SH-SY5Y (cell line): ENCODE data around the gene BCR.
A peak's percentile ranks its signal among the peaks of the same experiment; 100 is the strongest.

ENCODE experiments used
- GATA2 ChIP-seq: IDR thresholded peaks from 2 replicates; pipeline ENCODE4 v1.6.1; 2011; ENCODE audit warnings: mild to moderate bottlenecking, low read depth, low read length
- GATA3 ChIP-seq: IDR thresholded peaks from 2 replicates; pipeline ENCODE4 v1.6.1; 2011; ENCODE audit warnings: low read depth, mild to moderate bottlenecking, low read length, moderate library complexity

Gene BCR

DNA sequence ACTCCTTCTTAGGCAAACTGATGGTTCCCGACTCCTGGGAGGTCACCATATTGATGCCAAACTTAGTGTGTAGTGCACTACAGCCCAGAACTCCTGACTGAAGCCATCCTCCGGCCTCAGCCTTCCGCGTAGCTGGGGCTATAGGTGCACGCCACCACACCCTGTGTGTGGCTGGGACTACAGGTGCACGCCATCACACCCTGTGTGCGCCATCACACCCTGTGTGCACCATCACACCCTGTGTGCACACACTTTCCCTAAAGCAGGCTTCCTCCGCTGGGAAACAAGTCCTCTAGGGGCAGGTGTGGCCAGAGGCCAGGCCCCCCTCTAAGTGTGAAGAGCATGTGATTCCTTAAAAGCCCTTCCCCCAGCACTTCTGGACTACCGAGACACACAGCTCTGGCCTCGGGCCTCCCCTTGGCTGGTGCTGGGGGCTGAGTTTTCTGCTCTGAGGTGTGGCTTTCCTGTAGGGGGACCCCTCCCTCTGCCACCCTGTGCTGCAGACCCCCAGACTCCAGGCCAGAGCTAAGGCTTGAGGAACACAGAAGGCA, 81.7 kb downstream of the BCR start:
- TF ChIP-seq GATA2 (no peak), GATA3 (no peak)

DNA sequence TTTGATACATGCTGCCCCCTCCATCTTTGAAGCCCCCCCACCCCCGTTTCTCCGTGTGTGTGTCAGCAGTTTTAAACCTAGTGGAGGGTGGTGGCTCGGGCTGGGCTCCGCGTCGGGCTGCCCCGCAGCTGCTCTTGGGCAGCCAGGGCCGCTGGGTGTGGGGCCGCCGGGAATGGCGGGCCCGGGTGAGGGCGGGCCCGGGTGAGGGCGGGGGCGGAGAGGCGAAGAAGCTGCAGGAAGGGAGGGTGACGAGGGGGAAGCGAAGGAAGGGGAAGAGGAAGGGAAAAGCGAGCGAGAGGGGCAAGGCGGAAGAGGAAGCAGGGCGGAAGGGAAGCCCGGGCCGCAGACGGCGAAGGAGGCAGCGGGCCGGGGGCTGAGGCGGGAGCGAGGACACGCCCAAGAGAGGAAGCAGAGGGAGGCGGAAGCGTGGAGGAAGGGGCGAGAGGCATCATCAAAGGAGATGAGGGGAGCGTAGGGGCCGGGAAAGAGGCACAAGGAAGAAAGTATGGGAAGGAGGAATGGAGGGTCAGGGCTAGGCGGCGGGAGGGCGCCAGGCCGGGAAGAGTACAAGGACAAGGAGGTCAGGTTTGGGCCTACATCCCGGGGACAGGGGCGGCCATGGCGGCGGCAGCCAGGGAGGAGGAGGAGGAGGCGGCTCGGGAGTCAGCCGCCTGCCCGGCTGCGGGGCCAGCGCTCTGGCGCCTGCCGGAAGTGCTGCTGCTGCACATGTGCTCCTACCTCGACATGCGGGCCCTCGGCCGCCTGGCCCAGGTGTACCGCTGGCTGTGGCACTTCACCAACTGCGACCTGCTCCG, 82.4 kb downstream of the BCR start:
- TF ChIP-seq GATA2, result no peak
- no peak for TF ChIP-seq GATA3

DNA sequence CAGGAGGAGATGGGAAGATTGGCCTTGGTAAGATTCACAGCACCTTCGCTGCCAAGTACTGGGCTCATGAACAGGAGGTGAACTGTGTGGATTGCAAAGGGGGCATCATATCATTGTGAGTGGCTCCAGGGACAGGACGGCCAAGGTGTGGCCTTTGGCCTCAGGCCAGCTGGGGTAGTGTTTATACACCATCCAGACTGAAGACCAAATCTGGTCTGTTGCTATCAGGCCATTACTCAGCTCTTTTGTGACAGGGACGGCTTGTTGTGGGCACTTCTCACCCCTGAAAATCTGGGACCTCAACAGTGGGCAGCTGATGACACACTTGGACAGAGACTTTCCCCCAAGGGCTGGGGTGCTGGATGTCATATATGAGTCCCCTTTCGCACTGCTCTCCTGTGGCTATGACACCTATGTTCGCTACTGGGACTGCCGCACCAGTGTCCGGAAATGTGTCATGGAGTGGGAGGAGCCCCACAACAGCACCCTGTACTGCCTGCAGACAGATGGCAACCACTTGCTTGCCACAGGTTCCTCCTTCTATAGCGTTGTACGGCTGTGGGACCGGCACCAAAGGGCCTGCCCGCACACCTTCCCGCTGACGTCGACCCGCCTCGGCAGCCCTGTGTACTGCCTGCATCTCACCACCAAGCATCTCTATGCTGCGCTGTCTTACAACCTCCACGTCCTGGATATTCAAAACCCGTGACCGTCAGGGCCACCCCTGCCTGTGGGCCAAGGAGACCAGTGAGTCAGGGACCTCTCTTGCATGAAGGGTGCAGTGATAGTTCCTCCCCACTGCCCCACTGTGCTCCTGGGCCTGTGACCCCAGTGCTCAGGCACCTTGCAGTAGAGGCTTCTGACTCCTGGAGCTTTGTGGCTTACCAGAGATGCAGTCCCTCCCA, 83.6 kb downstream of the BCR start:
- no peak for TF ChIP-seq GATA3
- no peak for TF ChIP-seq GATA2

GRCh38 chr22:23264610-23265367, 84.5 kb downstream of the BCR start:
- no peak for TF ChIP-seq GATA3
- TF ChIP-seq GATA2, result no peak

GRCh38 chr22:23265368-23265700, 85.0 kb downstream of the BCR start:
- TF ChIP-seq GATA2 (no peak), GATA3 (no peak)

GRCh38 chr22:23266780-23267179, 86.5 kb downstream of the BCR start:
- no peak for TF ChIP-seq GATA3
- TF ChIP-seq GATA2, result no peak

DNA sequence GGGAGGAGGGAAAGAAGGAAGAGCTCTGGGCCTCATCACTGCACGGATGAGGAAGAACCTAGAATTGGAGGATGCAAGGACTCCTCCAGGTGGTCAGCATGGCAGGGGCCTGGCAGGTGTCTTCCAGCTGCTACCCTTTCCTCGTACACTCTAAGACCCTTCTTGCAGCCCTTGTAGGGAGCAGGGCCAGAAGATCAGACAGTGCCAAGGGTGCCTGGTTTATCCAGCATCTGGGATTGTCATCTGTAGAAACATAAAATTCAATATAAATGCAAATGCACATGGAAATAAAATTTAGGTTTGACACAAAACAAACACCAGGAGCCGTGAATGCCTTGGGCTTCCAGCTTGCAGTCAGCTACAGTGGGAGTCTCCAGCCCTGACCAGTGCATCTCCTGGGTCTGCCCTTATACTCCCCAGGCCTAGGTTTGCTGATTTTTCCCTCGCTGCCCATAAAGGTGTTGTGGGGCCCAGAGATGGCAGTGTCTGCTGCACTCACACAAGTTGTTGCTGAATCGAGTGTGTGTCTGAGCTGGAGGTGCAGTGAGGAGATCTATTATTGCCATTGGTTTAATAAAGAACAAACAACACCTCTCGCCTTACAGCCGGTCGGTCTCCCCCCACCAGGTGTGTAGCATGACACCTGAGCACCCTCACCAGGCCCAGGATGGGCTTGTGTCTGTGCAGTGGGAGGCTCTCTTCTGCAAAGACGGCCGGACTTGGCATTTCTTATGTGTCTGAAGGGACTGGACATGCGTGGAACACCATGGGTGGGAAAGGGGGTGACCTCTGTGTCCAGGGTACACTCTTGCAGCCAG, 87.1 kb downstream of the BCR start:
- TF ChIP-seq GATA2 (peak; percentile 62; the same call in 1 of the 2 replicates), GATA3 (no peak)

DNA sequence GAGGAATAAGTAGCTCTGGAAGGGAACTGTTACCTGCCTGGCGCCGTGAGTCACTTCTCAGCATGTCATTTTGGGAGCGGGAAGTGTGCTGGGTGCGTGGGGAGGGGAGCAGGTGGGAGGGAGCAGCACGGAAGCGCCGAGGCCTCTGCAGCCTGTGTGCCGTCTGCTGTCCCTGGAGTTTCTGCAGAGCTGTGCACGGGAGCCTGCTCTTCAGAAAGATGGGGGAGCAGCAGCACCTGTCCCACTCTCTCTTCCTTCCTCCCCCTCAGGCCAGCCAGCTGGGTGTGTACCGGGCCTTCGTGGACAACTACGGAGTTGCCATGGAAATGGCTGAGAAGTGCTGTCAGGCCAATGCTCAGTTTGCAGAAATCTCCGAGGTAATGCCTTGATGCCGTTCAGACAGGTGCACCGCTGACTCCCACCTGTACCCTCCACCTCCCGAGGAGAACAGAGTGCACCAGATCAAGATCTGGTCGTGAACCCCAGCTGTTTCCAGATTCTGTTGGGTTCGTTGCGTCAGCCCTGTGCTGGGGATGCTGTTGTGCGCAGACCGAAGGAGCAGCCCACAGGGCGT, 87.9 kb downstream of the BCR start:
- TF ChIP-seq GATA3 (no peak), GATA2 (no peak)

GRCh38 chr22:23268877-23269276, 88.6 kb downstream of the BCR start:
- no peak for TF ChIP-seq GATA3
- no peak for TF ChIP-seq GATA2

DNA sequence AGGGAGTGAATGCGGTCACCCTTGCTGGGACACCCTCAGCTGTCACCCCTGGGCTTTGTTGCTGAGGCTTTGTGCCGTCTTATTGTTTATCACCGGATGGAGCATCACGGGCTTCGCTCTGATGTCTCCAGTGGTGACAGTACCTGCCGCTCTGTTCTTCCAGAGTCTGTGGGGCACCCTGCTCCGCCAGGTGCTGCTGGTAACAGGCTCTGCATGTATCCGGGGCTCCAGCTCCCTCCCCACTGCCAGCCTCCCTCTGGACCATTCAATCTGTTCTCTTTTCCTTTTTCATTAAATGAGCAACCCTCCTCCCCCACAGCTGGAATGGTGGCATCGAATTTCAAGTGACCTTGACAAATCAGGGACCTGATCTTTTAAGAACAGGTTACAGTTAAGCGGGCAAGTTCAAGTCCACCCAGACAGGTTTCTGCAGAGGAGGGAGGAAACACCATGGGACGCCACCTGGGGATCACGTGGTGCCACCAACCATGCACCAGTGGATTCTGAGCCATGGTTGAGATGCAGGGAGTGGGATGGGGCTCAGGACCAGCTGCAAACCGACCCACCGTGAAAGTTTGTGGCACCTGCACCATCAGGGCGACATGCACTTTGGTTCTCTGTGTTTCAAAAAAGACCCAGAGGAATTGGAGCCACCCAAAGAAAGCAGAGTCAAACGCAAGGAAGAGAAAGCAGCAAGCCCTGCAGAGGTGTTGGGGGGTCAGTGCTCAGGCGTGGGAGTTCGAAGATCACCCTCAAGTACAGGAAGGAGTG, 89.3 kb downstream of the BCR start:
- no peak for TF ChIP-seq GATA3
- TF ChIP-seq GATA2, result no peak

DNA sequence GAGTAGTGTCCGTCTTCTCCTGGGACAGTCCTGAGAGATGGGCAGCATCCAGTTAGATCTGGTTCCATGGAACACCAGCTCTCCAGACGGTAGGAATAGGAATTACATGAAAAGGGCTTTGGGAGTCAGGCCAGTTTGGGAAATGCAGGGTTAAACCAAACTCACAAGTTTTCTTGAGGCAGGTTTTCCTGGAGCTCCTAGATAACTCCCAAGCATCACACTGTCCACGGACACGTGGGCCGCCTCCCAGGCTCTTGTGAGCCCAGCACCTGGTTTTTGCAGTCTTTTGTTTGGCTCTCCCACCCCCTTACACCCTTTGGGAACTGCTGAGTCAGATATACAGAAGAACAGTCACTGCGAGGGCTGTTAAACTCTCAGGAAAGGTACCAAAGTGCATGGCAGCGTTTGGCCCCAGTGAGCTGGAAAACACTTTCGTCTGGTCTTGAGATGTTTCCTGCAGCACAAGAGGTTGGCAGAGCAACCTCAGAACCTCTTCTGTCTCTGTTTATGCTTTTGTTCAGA, 90.0 kb downstream of the BCR start:
- no peak for TF ChIP-seq GATA3
- TF ChIP-seq GATA2, result no peak
